LNCaP clone FGC (cell line): ENCODE measurements around the gene DHRS9.
A peak's percentile ranks its signal among the peaks of the same experiment; 100 is the strongest.
"Not testable (repeated sequence)": the region's sequence is repeated elsewhere in the genome, so short reads cannot be mapped to it uniquely, and the experiment has no call there.

Experiments used
- DNase-seq: peaks from one replicate; pipeline ENCODE4 v3.0.0-alpha.2; 2011; ENCODE audit warnings: low read depth
- H3K4me3 ChIP-seq: 2 replicates; pipeline ENCODE4 v1.5.1; 2011; ENCODE audit warnings: mild to moderate bottlenecking, low read depth, low read length, control low read depth
- TF ChIP-seq, protein P1 (sequence below): IDR thresholded peaks from 2 replicates; pipeline ENCODE4 v1.5.1; 2012; ENCODE audit warnings: mild to moderate bottlenecking; ENCODE audit not compliant: control insufficient read depth, insufficient read depth; ENCODE audit errors: extremely low read depth

DHRS9 gene

DNA sequence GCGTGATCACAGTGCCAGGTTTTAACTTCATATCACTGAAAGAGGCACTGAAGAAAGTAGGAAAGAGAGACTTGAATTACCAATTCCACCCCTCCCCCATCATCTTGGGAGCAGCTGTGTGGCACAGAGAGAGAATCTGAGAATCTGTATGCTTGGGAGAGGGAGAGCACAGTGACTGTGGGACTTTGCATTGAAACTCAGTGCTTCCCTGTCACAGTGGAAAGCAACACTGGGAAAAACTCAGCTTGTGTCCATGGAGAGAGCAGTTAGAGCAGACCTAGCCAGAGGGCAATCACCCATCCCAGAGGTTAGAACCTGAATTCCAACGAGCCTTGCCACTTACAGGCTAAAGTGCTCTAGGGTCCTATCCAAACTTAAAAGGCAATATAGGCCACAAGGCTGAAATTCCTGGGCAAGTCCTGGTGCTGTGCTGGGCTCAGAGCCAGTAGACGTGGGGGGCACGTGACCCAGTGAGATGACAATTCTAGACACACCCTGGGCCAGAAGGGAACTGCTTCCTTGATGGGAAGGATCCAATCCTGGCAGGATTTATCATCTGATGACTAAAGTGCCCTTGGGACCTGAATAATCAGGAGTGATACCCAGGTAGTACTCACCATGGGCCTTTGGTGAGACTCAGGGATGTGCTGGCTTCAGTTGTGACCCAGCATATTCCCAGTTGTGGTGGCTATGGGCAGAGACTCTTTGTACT, 22.8 kb upstream of the DHRS9 start:
- no peak overlapping the region for H3K4me3 ChIP-seq
- DNase-seq, result no peak
- TF ChIP-seq, protein P1, sequence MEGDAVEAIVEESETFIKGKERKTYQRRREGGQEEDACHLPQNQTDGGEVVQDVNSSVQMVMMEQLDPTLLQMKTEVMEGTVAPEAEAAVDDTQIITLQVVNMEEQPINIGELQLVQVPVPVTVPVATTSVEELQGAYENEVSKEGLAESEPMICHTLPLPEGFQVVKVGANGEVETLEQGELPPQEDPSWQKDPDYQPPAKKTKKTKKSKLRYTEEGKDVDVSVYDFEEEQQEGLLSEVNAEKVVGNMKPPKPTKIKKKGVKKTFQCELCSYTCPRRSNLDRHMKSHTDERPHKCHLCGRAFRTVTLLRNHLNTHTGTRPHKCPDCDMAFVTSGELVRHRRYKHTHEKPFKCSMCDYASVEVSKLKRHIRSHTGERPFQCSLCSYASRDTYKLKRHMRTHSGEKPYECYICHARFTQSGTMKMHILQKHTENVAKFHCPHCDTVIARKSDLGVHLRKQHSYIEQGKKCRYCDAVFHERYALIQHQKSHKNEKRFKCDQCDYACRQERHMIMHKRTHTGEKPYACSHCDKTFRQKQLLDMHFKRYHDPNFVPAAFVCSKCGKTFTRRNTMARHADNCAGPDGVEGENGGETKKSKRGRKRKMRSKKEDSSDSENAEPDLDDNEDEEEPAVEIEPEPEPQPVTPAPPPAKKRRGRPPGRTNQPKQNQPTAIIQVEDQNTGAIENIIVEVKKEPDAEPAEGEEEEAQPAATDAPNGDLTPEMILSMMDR, result no peak

DNA sequence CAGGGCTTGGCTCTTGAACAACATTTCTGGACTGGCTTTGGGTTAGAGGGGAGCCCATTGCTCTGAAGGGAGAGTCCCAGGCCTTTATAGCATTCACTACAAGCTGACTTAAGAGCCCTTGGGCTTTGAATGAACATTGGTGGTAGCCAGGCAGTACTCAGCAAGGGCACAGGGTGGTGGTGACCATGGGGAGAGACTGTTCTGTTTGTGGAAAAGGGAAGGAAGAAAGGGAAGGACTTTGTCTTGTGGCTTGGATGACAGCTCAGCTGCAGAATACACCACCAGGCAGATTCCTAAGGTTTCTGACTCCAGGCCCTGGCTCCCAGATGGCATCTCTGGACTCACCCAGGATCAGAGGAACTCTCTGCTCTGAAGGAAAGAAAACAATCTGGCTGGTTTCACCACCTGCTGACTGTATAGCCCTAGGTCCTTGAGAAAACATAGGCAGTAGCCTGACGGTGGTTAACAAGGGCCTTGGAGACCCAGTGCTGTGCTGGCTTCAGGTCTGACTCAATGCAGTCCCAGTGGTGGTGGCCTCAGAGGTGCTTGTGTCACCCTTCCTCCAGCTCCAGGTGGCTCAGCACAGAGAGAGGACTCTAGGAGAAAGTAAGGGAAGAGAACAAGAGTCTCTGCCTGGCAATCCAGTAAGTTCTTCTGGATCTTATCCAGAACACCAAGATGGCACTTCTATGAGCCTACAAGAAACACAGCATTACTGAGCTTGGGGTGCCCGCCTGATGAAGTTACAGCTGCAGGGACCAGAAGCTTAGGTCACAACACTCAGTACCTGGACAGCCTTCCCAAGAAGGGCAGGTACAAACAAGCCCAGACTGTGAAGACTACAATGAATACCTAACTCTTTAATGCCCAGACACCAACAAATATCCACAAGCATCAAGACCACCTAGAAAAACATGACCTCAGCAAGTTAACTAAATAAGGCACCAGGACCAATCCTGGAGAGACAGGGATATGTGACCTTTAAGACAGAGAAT, 21.8 kb upstream of the DHRS9 start:
- H3K4me3 ChIP-seq, result no peak overlapping the region
- TF ChIP-seq, protein P1, result no peak
- DNase-seq, result no peak

DNA sequence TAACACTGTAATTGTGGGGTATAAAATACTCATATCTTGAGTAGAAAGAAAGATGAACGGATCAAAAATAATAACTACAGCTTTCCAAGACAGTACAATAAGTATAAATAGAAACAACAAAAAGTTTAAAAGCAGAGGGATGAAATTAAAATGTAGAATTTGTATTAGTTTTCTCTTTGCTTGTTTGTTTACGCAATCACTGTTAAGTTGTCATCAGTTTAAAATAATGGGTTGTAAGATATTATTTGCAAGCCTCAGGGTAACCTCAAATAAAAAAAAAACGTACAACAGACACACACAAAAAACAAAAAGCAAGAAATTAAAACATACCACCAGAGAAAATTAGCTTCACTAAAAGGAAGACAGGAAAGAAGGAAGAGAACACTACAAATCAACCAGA, 20.2 kb upstream of the DHRS9 start:
- DNase-seq, result no peak
- H3K4me3 ChIP-seq, result no peak overlapping the region
- TF ChIP-seq, protein P1, result no peak

DNA sequence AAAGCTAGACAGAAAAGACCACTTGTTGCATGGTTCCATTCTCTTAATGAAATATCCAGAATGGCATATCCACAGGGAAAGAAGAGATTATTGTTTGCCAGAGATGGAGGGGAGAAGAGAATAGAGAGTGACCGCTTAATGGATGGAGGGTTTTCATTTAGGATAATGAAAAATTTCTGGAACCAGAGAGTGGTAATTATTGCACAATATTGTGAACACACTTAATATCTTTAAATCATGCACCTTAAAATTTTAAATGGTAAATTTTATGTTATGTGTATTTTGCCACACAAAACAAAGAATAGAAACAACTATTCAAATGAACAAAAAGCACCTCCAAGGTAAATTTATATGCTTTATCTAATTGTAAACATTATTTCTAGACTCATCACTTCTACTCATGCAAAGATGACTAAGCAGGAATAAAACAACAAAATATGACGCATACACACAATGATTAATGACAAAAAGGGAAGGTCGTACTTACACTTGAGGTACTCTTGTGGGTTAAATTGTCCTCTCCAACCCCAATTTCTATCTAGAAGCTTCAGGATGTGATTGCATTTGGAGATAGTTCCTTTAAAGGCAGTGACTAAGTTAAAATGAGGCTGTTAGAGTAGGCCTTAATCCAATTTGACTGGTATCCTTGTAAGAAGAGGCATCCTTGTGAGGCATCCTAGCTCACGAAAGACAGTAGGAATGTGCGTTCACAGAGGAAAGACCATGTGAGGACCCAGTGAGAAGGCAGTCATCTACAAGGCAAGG, 18.7 kb upstream of the DHRS9 start:
- H3K4me3 ChIP-seq, result no peak overlapping the region
- no peak for DNase-seq
- TF ChIP-seq, protein P1, result no peak

DNA sequence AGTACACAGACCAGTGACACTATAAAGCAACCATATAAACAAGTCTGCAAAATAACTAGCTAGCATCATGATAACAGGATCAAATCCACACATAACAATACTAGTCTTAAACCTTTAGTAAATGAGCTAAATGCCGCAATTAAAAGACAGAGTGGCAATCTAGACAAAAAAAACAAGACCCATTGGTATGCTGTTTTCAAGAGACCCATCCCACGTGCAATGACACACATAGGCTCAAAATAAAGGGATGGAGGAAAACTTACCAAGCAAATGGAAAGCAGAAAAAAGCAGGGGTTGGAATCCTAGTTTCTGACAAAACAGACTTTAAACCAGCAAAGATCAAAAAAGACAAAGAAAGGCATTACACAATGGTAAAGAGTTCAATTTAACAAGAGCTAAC, 14.8 kb upstream of the DHRS9 start:
- DNase-seq, H3K4me3 ChIP-seq: not testable (repeated sequence)

DNA sequence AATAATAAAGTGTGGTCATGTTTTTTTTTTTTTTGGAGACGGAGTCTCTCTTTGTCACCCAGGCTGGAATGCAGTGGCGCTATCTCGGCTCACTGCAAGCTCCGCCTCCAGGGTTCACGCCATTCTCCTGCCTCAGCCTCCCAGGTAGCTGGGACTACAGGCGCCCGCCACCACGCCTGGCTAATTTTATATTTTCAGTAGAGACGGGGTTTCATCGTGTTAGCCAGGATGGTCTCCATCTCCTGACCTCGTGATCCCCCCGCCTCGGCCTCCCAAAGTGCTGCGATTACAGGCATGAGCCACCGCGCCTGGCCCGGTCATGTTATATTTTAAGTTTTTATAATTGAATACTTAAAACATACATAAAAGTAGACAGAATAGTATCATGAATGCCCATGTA, 5.2 kb upstream of the DHRS9 start:
- not testable (repeated sequence) for H3K4me3 ChIP-seq, DNase-seq

DNA sequence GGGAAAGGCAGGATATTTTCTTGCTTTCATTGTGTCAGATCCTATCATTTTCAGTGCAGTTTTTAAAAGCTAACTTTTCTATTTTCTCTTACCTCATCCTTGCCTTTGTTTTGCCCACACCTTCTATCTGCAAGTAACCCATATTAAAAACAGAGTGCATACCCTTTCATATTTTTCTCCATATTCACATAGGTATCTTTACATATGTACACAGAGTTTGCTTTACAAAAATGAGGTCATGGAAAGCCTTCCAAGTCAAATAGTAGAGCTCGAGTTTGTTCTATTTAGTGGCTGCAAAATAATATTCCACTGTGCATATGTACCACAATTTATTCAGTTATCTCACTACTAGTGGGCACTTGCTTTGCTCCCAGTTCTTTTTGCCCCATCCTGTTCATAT, 3.9 kb upstream of the DHRS9 start:
- DNase-seq, result peak; percentile 43
- H3K4me3 ChIP-seq, result no peak overlapping the region
- TF ChIP-seq, protein P1, result no peak
